Measurements from ENCODE around the gene PKM. TPM values are rescaled to one million over a fixed set of nuclear protein-coding genes. Genes with fewer than 3 reads are reported as not detected.

Gene PKM
- total RNA-seq, 1 experiment from 2014 or later: 828 TPM

GRCh38 chr15:72272997-72273352 is 42.0 kb upstream of the PKM start:
- no peak for TF ChIP-seq CTCF (IDR thresholded peaks at IDR 0.05; ENCODE audit: unreplicated experiment)
- POLR2A ChIA-PET: interaction anchor here (0.7 to 3.3 kb wide), 14 partner anchors 9 to 304 kb away, joined by 3 to 27 read pairs (median 4); partner anchors contain the start of genes HEXA and PKM
- intact Hi-C loops (cut with micrococcal nuclease): loop anchor here (1.0 to 2.0 kb wide), 4 partner anchors 43 to 74 kb away; no protein-coding TSS in a partner anchor
- peaks cover 27% of the 10 kb centered on the region for H3K36me3 Mint-ChIP-seq (ENCODE audit: insufficient read depth, unreplicated experiment)
- H3K4me1 Mint-ChIP-seq (ENCODE audit: insufficient read depth, unreplicated experiment): peaks cover 20% of the 10 kb centered on the region
- DNase-seq (ENCODE audit: unreplicated experiment): no peak
- H3K27ac Mint-ChIP-seq (ENCODE audit: low read depth, unreplicated experiment): peak overlapping the region; percentile 86
- H3K9me3 Mint-ChIP-seq (ENCODE audit: unreplicated experiment): no peaks in the 10 kb centered on the region
- CTCF ChIA-PET: interaction anchor here (0.6 to 2.9 kb wide), 9 partner anchors 8 to 122 kb away, joined by 3 to 24 read pairs (median 4); no protein-coding TSS in a partner anchor
- no peaks in the 10 kb centered on the region for H3K27me3 Mint-ChIP-seq (ENCODE audit: insufficient read depth, unreplicated experiment)
- H3K4me3 Mint-ChIP-seq (ENCODE audit: unreplicated experiment): peak overlapping the region; percentile 80
- BruUV-seq (replicated peaks): TSS peak; percentile 81

DNA sequence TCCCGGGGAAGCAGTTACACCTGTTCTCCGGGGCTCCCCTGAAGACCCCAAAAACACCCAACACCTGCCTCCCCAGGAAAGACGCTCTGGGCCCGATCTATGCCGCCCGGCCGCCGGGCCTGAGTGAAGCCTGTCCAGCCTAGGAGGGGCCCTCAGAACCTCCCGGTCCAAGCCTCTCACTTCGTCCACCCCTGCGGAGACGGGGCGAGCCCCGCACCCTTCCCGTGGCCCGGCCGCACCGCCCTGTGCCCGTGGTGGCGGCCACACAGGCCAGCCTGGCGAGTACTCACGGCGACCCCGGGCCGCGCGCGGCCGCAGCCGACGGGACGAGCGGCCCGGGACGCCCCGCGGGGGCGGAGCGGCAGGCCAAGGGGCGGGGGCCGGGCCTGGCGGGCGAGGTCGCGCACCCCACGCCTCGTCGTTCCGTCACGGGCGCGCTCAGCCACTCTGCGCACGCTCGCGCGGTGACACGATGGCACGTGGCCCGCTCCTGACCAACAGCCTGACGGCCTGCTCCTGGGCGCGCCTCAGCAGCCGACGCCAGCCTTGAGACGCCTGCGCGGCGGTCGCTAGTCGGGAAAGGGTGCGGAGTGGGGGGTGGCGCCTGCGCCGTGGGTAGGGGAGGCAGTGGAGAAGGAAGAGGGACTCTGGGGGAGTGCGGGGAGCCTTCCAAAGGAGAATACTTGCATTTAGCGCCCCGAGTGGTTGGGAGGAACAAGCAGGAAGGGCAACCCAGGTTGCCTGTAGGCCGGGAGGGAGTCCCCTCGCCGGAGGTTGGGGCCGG is 41.4 kb upstream of the PKM start, which contains the start of gene PARP6:
TSS of gene PARP6 (minus strand) at position 342 of the 784 bp plus-strand sequence. CDS start 5,077 bp downstream, outside the sequence.
- H3K27ac Mint-ChIP-seq (ENCODE audit: low read depth, unreplicated experiment): peak within 1 kb of the TSS; percentile 86
- peak; percentile 53 for TF ChIP-seq CTCF (IDR thresholded peaks at IDR 0.05; ENCODE audit: unreplicated experiment)
- H3K4me3 Mint-ChIP-seq (ENCODE audit: unreplicated experiment): peak within 1 kb of the TSS; percentile 80
- peaks cover 20% of the 10 kb centered on the region for H3K4me1 Mint-ChIP-seq (ENCODE audit: insufficient read depth, unreplicated experiment)
- H3K9me3 Mint-ChIP-seq (ENCODE audit: unreplicated experiment): no peaks in the 10 kb centered on the region
- peaks cover 30% of the 10 kb centered on the region for H3K36me3 Mint-ChIP-seq (ENCODE audit: insufficient read depth, unreplicated experiment)
- DNase-seq (ENCODE audit: unreplicated experiment): peak; percentile 96
- H3K27me3 Mint-ChIP-seq (ENCODE audit: insufficient read depth, unreplicated experiment): no peaks in the 10 kb centered on the region
- CTCF ChIA-PET: interaction anchor here (0.6 to 2.9 kb wide), 8 partner anchors 8 to 121 kb away, joined by 3 to 24 read pairs (median 4); no protein-coding TSS in a partner anchor
- intact Hi-C loops (cut with micrococcal nuclease): loop anchor here (1.0 to 2.0 kb wide), 4 partner anchors 42 to 74 kb away; no protein-coding TSS in a partner anchor
- POLR2A ChIA-PET: interaction anchor here (0.7 to 3.3 kb wide), 16 partner anchors 9 to 72 kb away, joined by 3 to 27 read pairs (median 6); partner anchors contain the start of gene PKM
- BruUV-seq (replicated peaks): no TSS peak

DNA sequence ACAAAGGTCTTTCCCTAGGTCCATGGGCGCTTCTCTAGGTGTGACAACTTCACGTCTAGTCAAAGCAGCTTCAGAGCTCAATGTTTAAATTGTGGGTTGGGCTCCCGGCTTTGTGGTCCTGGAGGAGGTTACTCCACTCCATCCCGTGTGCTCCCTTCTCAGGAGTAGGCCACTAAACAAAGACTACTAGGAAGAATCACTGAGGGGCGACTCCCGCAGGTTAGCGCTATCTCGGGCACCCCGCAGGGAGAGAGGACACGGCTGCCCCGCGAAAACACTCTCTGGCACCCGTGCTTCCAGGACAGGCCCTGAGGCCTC is 40.9 kb upstream of the PKM start:
- H3K4me3 Mint-ChIP-seq (ENCODE audit: unreplicated experiment): peak overlapping the region; percentile 80
- POLR2A ChIA-PET: interaction anchor here (0.7 to 3.3 kb wide), 12 partner anchors 8 to 72 kb away, joined by 3 to 18 read pairs (median 4); no protein-coding TSS in a partner anchor
- no peaks in the 10 kb centered on the region for H3K9me3 Mint-ChIP-seq (ENCODE audit: unreplicated experiment)
- no TSS peak for BruUV-seq (replicated peaks)
- H3K36me3 Mint-ChIP-seq (ENCODE audit: insufficient read depth, unreplicated experiment): peaks cover 36% of the 10 kb centered on the region
- TF ChIP-seq CTCF (IDR thresholded peaks at IDR 0.05; ENCODE audit: unreplicated experiment): no peak
- DNase-seq (ENCODE audit: unreplicated experiment): peak; percentile 27
- intact Hi-C loops (cut with micrococcal nuclease): loop anchor here (1.0 to 2.0 kb wide), 4 partner anchors 42 to 73 kb away; no protein-coding TSS in a partner anchor
- H3K4me1 Mint-ChIP-seq (ENCODE audit: insufficient read depth, unreplicated experiment): peaks cover 20% of the 10 kb centered on the region
- peak overlapping the region; percentile 86 for H3K27ac Mint-ChIP-seq (ENCODE audit: low read depth, unreplicated experiment)
- no peaks in the 10 kb centered on the region for H3K27me3 Mint-ChIP-seq (ENCODE audit: insufficient read depth, unreplicated experiment)
- CTCF ChIA-PET: interaction anchor here (1.3 to 1.8 kb wide), 2 partner anchors 45 to 72 kb away, joined by 3 to 4 read pairs; no protein-coding TSS in a partner anchor

GRCh38 chr15:72271221-72271620 is 40.2 kb upstream of the PKM start:
- Mint-ChIP-seq H3K27me3 (ENCODE audit: insufficient read depth, unreplicated experiment) (no peaks in the 10 kb centered on the region), H3K36me3 (ENCODE audit: insufficient read depth, unreplicated experiment) (peaks cover 42% of the 10 kb centered on the region), H3K9me3 (ENCODE audit: unreplicated experiment) (no peaks in the 10 kb centered on the region), H3K27ac (ENCODE audit: low read depth, unreplicated experiment) (peak overlapping the region; percentile 86), H3K4me3 (ENCODE audit: unreplicated experiment) (peak overlapping the region; percentile 80), H3K4me1 (ENCODE audit: insufficient read depth, unreplicated experiment) (peaks cover 20% of the 10 kb centered on the region)
- CTCF ChIA-PET: interaction anchor here (1.0 to 1.8 kb wide), 3 partner anchors 10 to 71 kb away, joined by 3 to 4 read pairs (median 3); no protein-coding TSS in a partner anchor
- no peak for DNase-seq (ENCODE audit: unreplicated experiment)
- no peak for TF ChIP-seq CTCF (IDR thresholded peaks at IDR 0.05; ENCODE audit: unreplicated experiment)
- no TSS peak for BruUV-seq (replicated peaks)
- POLR2A ChIA-PET: interaction anchor here (0.7 to 3.2 kb wide), 12 partner anchors 8 to 202 kb away, joined by 3 to 12 read pairs (median 5); no protein-coding TSS in a partner anchor
- intact Hi-C loops (cut with micrococcal nuclease): no loop called here

All from MCF 10A (cell line).